Ishikawa (cell line): ENCODE data around the gene AGTRAP.

ENCODE experiments used
- CREB1 ChIP-seq: IDR thresholded peaks from 2 replicates; pipeline ENCODE4 v1.6.1; 2012; ENCODE audit warnings: low read depth
- EGR1 ChIP-seq: IDR thresholded peaks from 2 replicates; pipeline ENCODE4 v1.6.1; 2012
- EP300 ChIP-seq: IDR thresholded peaks from 2 replicates; pipeline ENCODE4 v1.6.1; 2012; ENCODE audit warnings: borderline replicate concordance
- FOXM1 ChIP-seq: IDR thresholded peaks from 2 replicates; pipeline ENCODE4 v1.6.1; 2012; ENCODE audit warnings: low read depth, borderline replicate concordance
- MAX ChIP-seq: IDR thresholded peaks from 2 replicates; pipeline ENCODE4 v1.6.1; 2012
- REST ChIP-seq: IDR thresholded peaks from 2 replicates; pipeline ENCODE4 v1.6.1; 2012; ENCODE audit warnings: low read depth, mild to moderate bottlenecking
- TAF1 ChIP-seq: IDR thresholded peaks from 2 replicates; pipeline ENCODE4 v1.6.1; 2012; ENCODE audit warnings: low read depth, mild to moderate bottlenecking
- TCF12 ChIP-seq: IDR thresholded peaks from 2 replicates; pipeline ENCODE4 v1.6.1; 2012; ENCODE audit warnings: low read depth
- TEAD4 ChIP-seq: IDR thresholded peaks from 2 replicates; pipeline ENCODE4 v1.6.1; 2012

- TF ChIP-seq TCF12 (no peak), TAF1 (no peak), TEAD4 (no peak), EP300 (no peak), EGR1 (no peak), MAX (no peak), CREB1 (no peak), REST (no peak), FOXM1 (no peak)
Measured at GRCh38 chr1:11788549-11789053, 52.7 kb downstream of the AGTRAP start.
